Activated naive CD4-positive, alpha-beta T cell treated with anti-CD3 and anti-CD28 coated beads, Interleukin-2, amount 50 U/mL, for 72 hours (primary cell): ENCODE measurements around the gene NT5C1B. TPM values are rescaled to one million over a fixed set of nuclear protein-coding genes. Genes with fewer than 3 reads are reported as not detected.

Source experiments
- ATAC-seq, 2 donors: fragments of 150-1000 bp; cut with Tn5 transposase; 2 replicates each; pipeline ENCODE4 v1.10.0; 2021; ENCODE audit warnings: mild to moderate bottlenecking in 2 of 2, moderate library complexity in 2 of 2
- DNase-seq, 2 donors: peaks; one replicate each; pipeline ENCODE4 v3.0.0; 2021 to 2022; ENCODE audit warnings: low spot score in 2 of 2
- H3K27ac Mint-ChIP-seq, 2 donors: one replicate each; pipeline ENCODE4 v1.8.0; 2022; ENCODE audit warnings: mild to moderate bottlenecking in 2 of 2, mixed read lengths in 2 of 2
- H3K36me3 Mint-ChIP-seq, 2 donors: one replicate each; pipeline ENCODE4 v1.8.0; 2022; ENCODE audit warnings: mixed read lengths in 2 of 2
- H3K9me3 Mint-ChIP-seq, 2 donors: one replicate each; pipeline ENCODE4 v1.8.0; 2022; ENCODE audit warnings: mixed read lengths in 2 of 2
- total RNA-seq, 2 donors: library from RNA; stranded (reverse); gene quantifications; one replicate each; pipeline ENCODE4 v1.2.3, GENCODE V29; 2022

Gene NT5C1B
- total RNA-seq, 2 donors from 2014 or later: not detected

DNA sequence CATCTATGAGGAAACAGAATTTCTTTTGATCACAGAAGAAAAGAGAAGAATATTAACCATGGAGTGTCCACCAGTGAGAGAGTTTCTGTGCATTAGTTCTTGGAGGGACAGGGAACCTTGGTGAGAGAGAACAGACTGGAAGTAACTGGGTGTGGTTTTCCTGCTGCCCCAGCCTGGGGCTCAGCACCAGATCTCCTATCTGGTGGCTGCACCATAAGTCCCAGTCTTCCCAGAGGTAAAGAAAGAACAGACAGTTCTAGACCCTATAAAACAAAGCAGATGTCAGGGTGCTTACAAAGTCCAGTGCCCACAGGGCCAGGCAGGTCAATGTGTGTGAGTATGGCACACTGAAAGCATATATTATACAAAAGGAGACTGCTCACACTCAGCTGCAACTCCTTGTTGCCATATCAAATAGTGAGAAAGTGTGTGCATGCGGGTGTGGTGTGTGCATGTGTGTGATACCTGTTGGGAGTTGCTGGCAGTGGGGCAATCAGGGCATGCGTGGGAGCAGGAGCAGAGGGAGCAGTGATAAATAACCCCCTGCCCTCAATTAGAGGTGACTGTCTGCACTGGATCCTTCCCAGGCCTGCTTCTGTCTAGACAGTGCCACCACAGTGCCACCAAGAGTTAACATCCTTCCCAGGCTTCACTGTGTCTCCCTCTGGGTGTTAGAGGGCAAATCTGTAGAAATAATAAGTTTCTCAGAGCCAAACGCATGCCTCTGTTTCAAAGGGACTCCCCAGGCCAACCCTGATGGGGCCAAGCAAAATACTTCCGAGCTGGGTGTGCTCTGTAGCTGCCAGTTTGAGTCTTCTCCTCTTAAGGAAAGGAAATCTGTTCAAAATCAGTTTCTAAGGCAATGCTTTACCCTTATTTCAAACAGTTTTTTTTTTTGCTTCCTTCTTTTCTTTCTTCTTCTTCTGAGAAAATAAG, 74.6 kb downstream of the NT5C1B start:
- no peaks in the 10 kb centered on the region for H3K36me3 Mint-ChIP-seq
- no peaks in the 10 kb centered on the region for H3K9me3 Mint-ChIP-seq
- ATAC-seq: no peak
- no peak overlapping the region for H3K27ac Mint-ChIP-seq
- DNase-seq: no peak

Other genes with a start within 250 kb of the NT5C1B start
- gene RDH14, start 28.9 kb downstream of the NT5C1B start, total RNA-seq: 10 to 100 TPM in 1 of 2 donors, 1 to 10 TPM in 1; 8.2 to 15.5 TPM